Measurements from ENCODE around the gene SLC37A1. TPM values are rescaled to one million over a fixed set of nuclear protein-coding genes. Genes with fewer than 3 reads are reported as not detected.
"Not testable (repeated sequence)": the region's sequence is repeated elsewhere in the genome, so short reads cannot be mapped to it uniquely, and the experiment has no call there.

SLC37A1 gene
- total RNA-seq, 1 donor from 2014 or later = 4.8 TPM

DNA sequence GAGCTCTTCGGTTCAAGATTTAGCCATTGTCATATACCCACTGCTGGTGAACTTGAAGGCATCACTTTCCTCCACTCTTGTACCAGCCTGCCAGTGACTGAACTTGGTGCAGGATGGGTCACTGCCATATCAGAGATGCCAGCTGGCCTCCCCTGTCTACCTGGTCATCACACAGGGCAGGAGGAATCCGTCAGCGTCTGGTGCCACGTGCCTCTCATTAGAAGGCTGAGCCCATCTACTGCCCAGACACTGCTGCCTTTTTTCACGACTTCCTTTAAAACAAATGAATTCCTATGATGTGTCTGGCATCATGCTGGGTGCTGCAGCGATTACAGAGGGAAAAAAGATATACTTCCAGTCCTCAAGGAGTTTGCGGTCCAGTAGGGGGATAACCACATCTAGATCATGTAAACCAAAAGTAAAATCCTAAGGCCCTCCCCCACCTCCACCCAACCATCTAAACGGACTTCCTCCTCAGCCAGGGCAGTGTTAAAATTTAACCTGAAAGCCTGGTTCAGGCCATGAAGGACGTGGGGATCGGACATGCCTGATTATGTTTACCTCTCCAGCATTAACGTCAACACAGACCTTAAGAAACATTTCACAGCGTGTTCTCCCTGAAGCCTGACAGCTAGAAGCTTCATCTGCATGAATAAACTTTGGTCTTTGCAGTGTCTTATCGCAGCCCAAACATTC lies 110.6 kb downstream of the SLC37A1 start:
- Mint-ChIP-seq H3K27ac (ENCODE audit: unreplicated experiment) (no peak overlapping the region), H3K36me3 (ENCODE audit: low read depth) (no peaks in the 10 kb centered on the region), H3K27me3 (ENCODE audit: low read depth) (peaks cover 68% of the 10 kb centered on the region), H3K4me1 (ENCODE audit: low read depth) (no peaks in the 10 kb centered on the region), H3K9me3 (ENCODE audit: low read depth) (no peaks in the 10 kb centered on the region), H3K4me3 (ENCODE audit: unreplicated experiment) (no peak overlapping the region)
- no peak for DNase-seq (ENCODE audit: low spot score)
- no peak for TF ChIP-seq CTCF (IDR thresholded peaks at IDR 0.05)

GRCh38 chr21:42624936-42625335 lies 111.3 kb downstream of the SLC37A1 start:
- Mint-ChIP-seq H3K27me3 (ENCODE audit: low read depth) (peaks cover 62% of the 10 kb centered on the region), H3K4me1 (ENCODE audit: low read depth) (no peaks in the 10 kb centered on the region), H3K27ac (ENCODE audit: unreplicated experiment) (no peak overlapping the region), H3K36me3 (ENCODE audit: low read depth) (no peaks in the 10 kb centered on the region), H3K9me3 (ENCODE audit: low read depth) (no peaks in the 10 kb centered on the region), H3K4me3 (ENCODE audit: unreplicated experiment) (no peak overlapping the region)
- no peak for DNase-seq (ENCODE audit: low spot score)
- TF ChIP-seq CTCF (IDR thresholded peaks at IDR 0.05) = no peak

DNA sequence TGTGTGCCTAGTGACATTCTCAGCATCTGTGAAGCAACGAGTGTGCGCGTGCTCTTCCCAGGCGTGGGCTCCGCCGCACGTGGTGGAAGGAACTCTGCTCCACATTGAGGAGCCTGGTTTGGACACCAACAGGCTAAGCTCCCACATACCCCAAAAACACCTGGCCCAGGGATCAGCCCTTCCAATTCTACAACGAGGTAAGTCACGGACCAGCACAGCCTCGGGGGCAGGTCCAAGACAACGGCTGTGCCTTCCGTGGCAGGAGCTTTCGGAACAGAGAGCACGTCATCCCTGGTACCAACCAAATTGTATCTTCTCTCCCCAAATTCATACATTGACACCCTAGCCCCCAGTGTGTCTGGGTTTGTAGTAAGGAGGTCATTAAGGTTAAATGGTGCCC lies 112.5 kb downstream of the SLC37A1 start:
- Mint-ChIP-seq H3K4me3 (ENCODE audit: unreplicated experiment) (no peak overlapping the region), H3K27me3 (ENCODE audit: low read depth) (peaks cover 54% of the 10 kb centered on the region), H3K27ac (ENCODE audit: unreplicated experiment) (no peak overlapping the region), H3K4me1 (ENCODE audit: low read depth) (no peaks in the 10 kb centered on the region), H3K36me3 (ENCODE audit: low read depth) (no peaks in the 10 kb centered on the region), H3K9me3 (ENCODE audit: low read depth) (no peaks in the 10 kb centered on the region)
- DNase-seq (ENCODE audit: low spot score) = no peak
- no peak for TF ChIP-seq CTCF (IDR thresholded peaks at IDR 0.05)

DNA sequence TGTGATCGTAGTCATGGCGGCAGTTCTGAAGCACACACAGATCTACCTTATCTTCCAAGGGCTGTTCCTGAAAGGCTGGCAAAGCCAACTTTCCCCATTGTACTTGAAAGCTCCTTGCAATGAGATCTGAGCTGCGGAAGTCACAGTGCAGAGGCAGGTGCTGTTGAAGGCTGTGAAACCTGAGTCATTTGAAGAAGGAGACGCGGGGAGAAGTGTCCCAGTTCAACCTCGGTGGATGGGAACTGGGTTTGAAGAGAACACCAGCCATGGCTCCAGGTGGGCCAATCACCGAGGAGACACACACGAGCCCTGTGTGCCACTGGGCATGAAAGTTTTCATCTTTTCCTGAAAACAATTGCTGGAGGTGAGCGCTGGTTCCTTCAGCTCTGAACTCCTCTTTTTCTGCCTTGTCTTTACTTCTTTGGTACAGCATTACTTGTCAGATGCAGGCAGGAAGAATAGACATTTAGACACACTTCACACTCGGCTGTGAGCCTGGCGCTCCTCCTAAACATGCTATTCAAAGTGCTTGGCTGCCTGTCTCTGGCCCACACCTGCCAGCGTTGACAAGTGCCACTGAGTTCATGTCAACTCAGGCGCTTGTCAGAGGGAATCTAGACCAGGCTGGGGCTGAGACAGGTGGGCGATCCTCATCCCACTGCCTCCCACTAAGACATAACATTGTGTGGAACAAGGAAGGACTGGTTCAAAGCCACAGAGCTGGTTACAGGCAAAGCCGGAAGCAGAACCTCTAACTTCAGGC lies 114.1 kb downstream of the SLC37A1 start:
- Mint-ChIP-seq H3K9me3 (ENCODE audit: low read depth) (no peaks in the 10 kb centered on the region), H3K27me3 (ENCODE audit: low read depth) (peaks cover 42% of the 10 kb centered on the region), H3K4me3 (ENCODE audit: unreplicated experiment) (no peak overlapping the region), H3K4me1 (ENCODE audit: low read depth) (no peaks in the 10 kb centered on the region), H3K27ac (ENCODE audit: unreplicated experiment) (no peak overlapping the region), H3K36me3 (ENCODE audit: low read depth) (no peaks in the 10 kb centered on the region)
- DNase-seq (ENCODE audit: low spot score) = no peak
- no peak for TF ChIP-seq CTCF (IDR thresholded peaks at IDR 0.05)

- DNase-seq (ENCODE audit: low spot score); H3K27ac Mint-ChIP-seq (ENCODE audit: unreplicated experiment); H3K36me3 Mint-ChIP-seq (ENCODE audit: low read depth); H3K9me3 Mint-ChIP-seq (ENCODE audit: low read depth); H3K4me1 Mint-ChIP-seq (ENCODE audit: low read depth); H3K4me3 Mint-ChIP-seq (ENCODE audit: unreplicated experiment): not testable (repeated sequence)
- peaks cover 37% of the 10 kb centered on the region for H3K27me3 Mint-ChIP-seq (ENCODE audit: low read depth)
Measured at GRCh38 chr21:42628466-42629061, 114.9 kb downstream of the SLC37A1 start.

Measured in chondrocyte (in vitro differentiated cells).